Measurements from ENCODE around the gene TK2.
"Not testable (repeated sequence)": the region's sequence is repeated elsewhere in the genome, so short reads cannot be mapped to it uniquely, and the experiment has no call there.

The TK2 gene

GRCh38 chr16:66519482-66520373 is 30.2 kb downstream of the TK2 start:
- no peak overlapping the region for H3K4me3 ChIP-seq (ENCODE audit: low read depth, low read length)

DNA sequence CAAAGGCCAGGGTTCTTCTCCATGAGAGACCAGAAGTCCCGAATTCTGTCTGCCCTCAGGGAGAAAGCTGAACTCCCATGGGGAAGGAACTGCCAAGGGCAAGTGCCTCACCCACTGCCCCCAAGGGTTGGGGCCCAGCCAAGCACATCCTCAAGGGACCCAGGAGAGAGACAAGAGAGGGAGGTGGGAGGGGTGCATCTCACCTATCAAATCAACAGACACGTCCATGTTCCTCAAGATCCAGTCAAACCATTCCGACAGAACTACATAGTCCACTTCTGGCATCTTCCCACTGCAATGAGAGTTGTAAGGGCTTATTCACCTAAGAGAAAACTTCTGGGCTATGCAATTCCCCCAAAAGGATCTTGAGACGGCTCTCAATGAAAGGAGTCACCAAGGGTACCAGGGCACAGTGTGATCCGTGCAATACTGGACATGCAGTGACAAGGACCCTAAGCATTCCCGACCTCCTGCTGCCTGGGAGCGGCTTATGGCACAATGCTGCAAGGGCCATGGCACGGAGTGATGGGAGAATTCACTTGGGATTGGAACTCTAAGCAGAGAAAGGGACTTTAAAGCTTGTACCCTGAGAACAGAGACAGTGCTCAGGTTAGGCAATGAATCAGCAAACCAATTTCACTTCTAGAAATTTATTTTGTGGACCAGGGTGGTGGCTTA is 32.2 kb downstream of the TK2 start:
- TF ChIP-seq, protein P1, sequence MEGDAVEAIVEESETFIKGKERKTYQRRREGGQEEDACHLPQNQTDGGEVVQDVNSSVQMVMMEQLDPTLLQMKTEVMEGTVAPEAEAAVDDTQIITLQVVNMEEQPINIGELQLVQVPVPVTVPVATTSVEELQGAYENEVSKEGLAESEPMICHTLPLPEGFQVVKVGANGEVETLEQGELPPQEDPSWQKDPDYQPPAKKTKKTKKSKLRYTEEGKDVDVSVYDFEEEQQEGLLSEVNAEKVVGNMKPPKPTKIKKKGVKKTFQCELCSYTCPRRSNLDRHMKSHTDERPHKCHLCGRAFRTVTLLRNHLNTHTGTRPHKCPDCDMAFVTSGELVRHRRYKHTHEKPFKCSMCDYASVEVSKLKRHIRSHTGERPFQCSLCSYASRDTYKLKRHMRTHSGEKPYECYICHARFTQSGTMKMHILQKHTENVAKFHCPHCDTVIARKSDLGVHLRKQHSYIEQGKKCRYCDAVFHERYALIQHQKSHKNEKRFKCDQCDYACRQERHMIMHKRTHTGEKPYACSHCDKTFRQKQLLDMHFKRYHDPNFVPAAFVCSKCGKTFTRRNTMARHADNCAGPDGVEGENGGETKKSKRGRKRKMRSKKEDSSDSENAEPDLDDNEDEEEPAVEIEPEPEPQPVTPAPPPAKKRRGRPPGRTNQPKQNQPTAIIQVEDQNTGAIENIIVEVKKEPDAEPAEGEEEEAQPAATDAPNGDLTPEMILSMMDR (IDR thresholded peaks at IDR 0.05; ENCODE audit: borderline replicate concordance, insufficient read depth, low read depth, low read length) = no peak
- no peak overlapping the region for H3K4me3 ChIP-seq (ENCODE audit: low read depth, low read length)

More at GRCh38 chr16:66519482-66520373, 30.2 kb downstream of the TK2 start:
- TF ChIP-seq, protein P1 (IDR thresholded peaks at IDR 0.05; ENCODE audit: borderline replicate concordance, insufficient read depth, low read depth, low read length) = no peak

- H3K4me3 ChIP-seq (ENCODE audit: low read depth, low read length) = no peak overlapping the region
- TF ChIP-seq, protein P1 (IDR thresholded peaks at IDR 0.05; ENCODE audit: borderline replicate concordance, insufficient read depth, low read depth, low read length) = no peak
Observed at GRCh38 chr16:66516808-66517585, 32.9 kb downstream of the TK2 start.

- TF ChIP-seq, protein P1 (IDR thresholded peaks at IDR 0.05; ENCODE audit: borderline replicate concordance, insufficient read depth, low read depth, low read length) = no peak
- H3K4me3 ChIP-seq (ENCODE audit: low read depth, low read length) = no peak overlapping the region
Observed at GRCh38 chr16:66516509-66516807, 33.5 kb downstream of the TK2 start.

- H3K4me3 ChIP-seq (ENCODE audit: low read depth, low read length) = no peak overlapping the region
- TF ChIP-seq, protein P1 (IDR thresholded peaks at IDR 0.05; ENCODE audit: borderline replicate concordance, insufficient read depth, low read depth, low read length) = peak; percentile 49; the same call in 1 of the 2 replicates
Observed at GRCh38 chr16:66515596-66516508, 34.1 kb downstream of the TK2 start.

GRCh38 chr16:66514980-66515595 is 34.8 kb downstream of the TK2 start:
- H3K4me3 ChIP-seq (ENCODE audit: low read depth, low read length) = not testable (repeated sequence)

GRCh38 chr16:66514391-66514790 is 35.5 kb downstream of the TK2 start:
- H3K4me3 ChIP-seq (ENCODE audit: low read depth, low read length) = not testable (repeated sequence)

Data from GM12875 (cell line).